Kidney (tissue), 14 donors: ENCODE results near the gene BEAN1. TPM values are rescaled to one million over a fixed set of nuclear protein-coding genes. Genes with fewer than 3 reads are reported as not detected.

Experiments
- DNase-seq, 5 donors: peaks; one replicate each; pipeline ENCODE4 v3.0.0-alpha.2; 2013 to 2020
- FAIRE-seq: peaks from 2 replicates; lab custom pipeline; 2012; peaks lifted over from hg19 to GRCh38; lab: Jason Lieb, UNC
- H3K27ac ChIP-seq, 2 donors: one replicate each; pipeline ENCODE4 v1.7.0; 2013; ENCODE audit warnings: low read depth in 2 of 2, low read length in 2 of 2, inconsistent platforms in 1 of 2
- H3K27me3 ChIP-seq: one replicate; pipeline ENCODE4 v1.7.1; 2013; ENCODE audit warnings: low read length, inconsistent platforms; ENCODE audit not compliant: control insufficient read depth, insufficient read depth
- H3K36me3 ChIP-seq, 3 donors: one replicate each; pipeline versions ENCODE4 v1.7.0 to v1.7.1; 2013; ENCODE audit warnings: low read length in 3 of 3, control low read depth in 1 of 3, inconsistent platforms in 1 of 3; ENCODE audit not compliant: insufficient read depth in 3 of 3, control insufficient read depth in 2 of 3
- H3K4me1 ChIP-seq, 3 donors: one replicate each; pipeline versions ENCODE4 v1.7.0 to v1.7.1; 2013; ENCODE audit warnings: low read length in 3 of 3, inconsistent platforms in 1 of 3, low read depth in 1 of 3; ENCODE audit not compliant: control insufficient read depth in 2 of 3, insufficient read depth in 2 of 3
- H3K4me3 ChIP-seq, 3 donors: one replicate each; pipeline versions ENCODE4 v1.7.0 to v1.8.1; 2013; ENCODE audit warnings: low read length in 3 of 3, control low read depth in 1 of 3, inconsistent platforms in 1 of 3
- H3K9ac ChIP-seq, 3 donors: one replicate each; pipeline versions ENCODE4 v1.7.0 to v1.7.1; 2013; ENCODE audit warnings: low read length in 3 of 3, control low read depth in 1 of 3, inconsistent platforms in 1 of 3
- H3K9me3 ChIP-seq, 3 donors: one replicate each; pipeline versions ENCODE4 v1.7.0 to v1.7.1; 2013; ENCODE audit warnings: low read length in 3 of 3, control low read depth in 1 of 3, inconsistent platforms in 1 of 3; ENCODE audit not compliant: control insufficient read depth in 2 of 3, insufficient read depth in 1 of 3
- CTCF ChIP-seq: IDR thresholded peaks from 3 replicates; pipeline ENCODE4 v1.5.1; 2012; ENCODE audit warnings: mild to moderate bottlenecking, moderate library complexity, borderline replicate concordance; ENCODE audit not compliant: insufficient read depth; ENCODE audit errors: extremely low read depth
- intact Hi-C: fragments of 100-400 bp; cut with DNase I; formaldehyde crosslinking; loops from one replicate; pipeline ENCODE4 v1.11.1; 2022
- polyA plus RNA-seq: library from polyadenylated mRNA; stranded (reverse); fragments of 350-450 nt; fragmentation: Illumina TruSeq; extraction: RNeasy Lipid Tissue Mini Kit (QIAGEN cat#74804); gene quantifications from one replicate; pipeline ENCODE4 v1.2.3, GENCODE V29; 2014; ENCODE audit warnings: low read depth, low replicate concordance; ENCODE audit not compliant: insufficient read depth
- total RNA-seq: library from RNA; stranded (reverse); fragmentation: NEBNext Ultra II Directional; extraction: Animal tissue kit (Norgen Biotek cat#: 25700); gene quantifications from one replicate; pipeline ENCODE4 v1.2.1, GENCODE V29; 2021
- donor health status: control.
- donor health status: control.
- donor health status: control.
- donor health status: control.
- donor health status: control.
- donor health status: DM: yes; HTN: yes; CAD: no.
- donor health status: Normal renal cell carcinoma (clear cell type).

BEAN1 gene
- total and polyA plus RNA-seq, 2 donors from 2014 or later = 0.47 to 2.4 TPM

- no peaks in the 10 kb centered on the region for H3K4me1 ChIP-seq
- H3K4me3 ChIP-seq = no peak overlapping the region
- H3K9ac ChIP-seq = no peak overlapping the region
- H3K9me3 ChIP-seq = no peaks in the 10 kb centered on the region
- FAIRE-seq (no peak), DNase-seq (no peak)
- H3K27ac ChIP-seq = no peak overlapping the region
- TF ChIP-seq CTCF = no peak
- no peaks in the 10 kb centered on the region for H3K27me3 ChIP-seq
- intact Hi-C loops = no loop called here
- H3K36me3 ChIP-seq = no peaks in the 10 kb centered on the region
Measured at GRCh38 chr16:66440970-66441369, 13.9 kb downstream of the BEAN1 start.

DNA sequence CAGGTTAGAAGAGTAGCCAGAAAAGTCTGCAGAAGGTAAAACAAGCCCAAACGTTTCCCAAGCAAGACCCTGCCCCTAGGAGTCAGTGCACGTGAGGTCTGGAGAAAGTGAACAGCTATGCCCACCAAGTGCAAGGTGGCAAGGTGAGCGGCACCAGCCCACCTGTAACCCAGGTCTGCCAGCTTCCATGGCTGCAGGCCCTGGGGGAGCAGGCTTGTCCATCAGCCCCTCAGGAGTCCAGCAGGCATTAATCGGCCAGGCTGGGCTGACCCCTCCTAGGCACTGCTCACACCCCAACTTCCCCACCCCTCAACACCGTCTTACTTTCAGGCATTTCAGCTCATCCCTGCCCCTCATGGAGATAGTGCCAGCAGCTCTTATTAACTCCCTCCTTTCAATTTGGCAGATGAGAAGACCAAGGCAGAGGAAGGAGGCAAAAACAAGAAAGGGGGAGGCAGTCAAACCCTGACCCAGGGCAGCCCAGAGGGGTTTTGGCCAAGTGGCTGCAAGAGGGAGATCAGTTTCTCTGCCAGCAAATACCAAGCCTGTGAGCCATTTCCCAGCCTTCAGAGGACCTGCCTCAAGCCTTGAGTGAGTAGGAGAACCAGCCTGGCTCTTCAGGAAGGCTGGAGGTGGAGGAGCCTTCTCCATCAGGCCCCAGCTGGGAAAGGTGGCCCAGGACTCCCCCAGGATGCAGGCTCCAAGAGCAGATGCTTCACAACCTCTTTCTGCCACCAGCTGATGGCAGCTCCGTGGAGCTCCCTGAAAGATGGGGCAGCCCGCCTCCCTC is 14.7 kb downstream of the BEAN1 start:
- no peak overlapping the region for H3K9ac ChIP-seq
- TF ChIP-seq CTCF = no peak
- DNase-seq (no peak), FAIRE-seq (no peak)
- H3K27me3 ChIP-seq = no peaks in the 10 kb centered on the region
- no peaks in the 10 kb centered on the region for H3K9me3 ChIP-seq
- H3K4me3 ChIP-seq = no peak overlapping the region
- no peaks in the 10 kb centered on the region for H3K36me3 ChIP-seq
- no peaks in the 10 kb centered on the region for H3K4me1 ChIP-seq
- intact Hi-C loops = no loop called here
- no peak overlapping the region for H3K27ac ChIP-seq

GRCh38 chr16:66442502-66443268 is 15.6 kb downstream of the BEAN1 start:
- no peaks in the 10 kb centered on the region for H3K27me3 ChIP-seq
- DNase-seq (no peak), FAIRE-seq (no peak)
- no peak for TF ChIP-seq CTCF
- H3K9me3 ChIP-seq = no peaks in the 10 kb centered on the region
- no peaks in the 10 kb centered on the region for H3K36me3 ChIP-seq
- H3K4me3 ChIP-seq = no peak overlapping the region
- H3K27ac ChIP-seq = no peak overlapping the region
- intact Hi-C loops = no loop called here
- H3K4me1 ChIP-seq = no peaks in the 10 kb centered on the region
- H3K9ac ChIP-seq = no peak overlapping the region
